GM12878 (cell line): ENCODE data around the gene ZFC3H1. TPM values are rescaled to one million over a fixed set of nuclear protein-coding genes. Genes with fewer than 3 reads are reported as not detected.

Experiments
- CREM ChIP-seq: IDR thresholded peaks from 2 replicates; pipeline ENCODE4 v1.6.1; 2014; ENCODE audit warnings: antibody characterized with exemption, low read depth
- IRF3 ChIP-seq: fragments of 450-650 bp; IDR thresholded peaks from 2 replicates; pipeline ENCODE4 v1.6.1; 2014; ENCODE audit warnings: mild to moderate bottlenecking
- NFYA ChIP-seq: IDR thresholded peaks from 2 replicates; pipeline ENCODE4 v1.6.1; 2011; ENCODE audit warnings: low read depth, mild to moderate bottlenecking, low read length, improper control_type of control experiment, borderline replicate concordance
- NFYB ChIP-seq: IDR thresholded peaks from 2 replicates; pipeline ENCODE4 v1.6.1; 2011; ENCODE audit warnings: low read depth, mild to moderate bottlenecking, low read length, improper control_type of control experiment, moderate library complexity; ENCODE audit not compliant: insufficient read depth
- NR2C1 ChIP-seq: fragments of 450-650 bp; IDR thresholded peaks from 2 replicates; pipeline ENCODE4 v1.6.1; 2017; ENCODE audit warnings: antibody characterized with exemption, mild to moderate bottlenecking, moderate library complexity
- POLR2AphosphoS2 ChIP-seq: IDR thresholded peaks from 2 replicates; pipeline ENCODE4 v1.6.1; 2011; ENCODE audit warnings: low read depth, mild to moderate bottlenecking, low read length, improper control_type of control experiment, moderate library complexity
- TCF3 ChIP-seq: IDR thresholded peaks from 2 replicates; pipeline ENCODE4 v1.6.1; 2012; ENCODE audit warnings: low read depth, mild to moderate bottlenecking, low read length, borderline replicate concordance; ENCODE audit not compliant: insufficient read depth
- YY1 ChIP-seq: IDR thresholded peaks from 2 replicates; pipeline ENCODE4 v1.6.1; 2011; ENCODE audit warnings: low read depth, mild to moderate bottlenecking, low read length
- ZBED1 ChIP-seq: IDR thresholded peaks from 2 replicates; pipeline ENCODE4 v1.6.1; 2016; ENCODE audit warnings: borderline replicate concordance
- ZNF207 ChIP-seq: fragments of 450-650 bp; IDR thresholded peaks from 2 replicates; pipeline ENCODE4 v1.6.1; 2014; ENCODE audit warnings: antibody characterized with exemption, mild to moderate bottlenecking, borderline replicate concordance
- ZNF687 ChIP-seq: fragments of 450-650 bp; IDR thresholded peaks from 2 replicates; pipeline ENCODE4 v1.6.1; 2017; ENCODE audit warnings: mild to moderate bottlenecking, moderate library complexity
- polyA plus RNA-seq, 11 experiments: library from polyadenylated mRNA; depleted of rRNA in 4 of 11; unstranded in 6 of 11; stranded (reverse) in 5 of 11; fragments of >200 nt; fragmentation: Nextera tagmentation in 4 of 11; fragmentation: Illumina TruSeq in 1 of 11; extraction: Ambion mirVana in 4 of 11; extraction: Trizol in 1 of 11; gene quantifications; 1 replicate in 1 of 11; 2 replicates in 10 of 11; pipeline versions ENCODE4 v1.2.1 to v1.2.3, GENCODE V29; 2011 to 2016; ENCODE audit warnings: inconsistent platforms in 2 of 11, missing spikeins in 2 of 11, low read depth in 1 of 11
- total RNA-seq, 4 experiments: library from RNA; depleted of rRNA in 3 of 4; stranded (reverse); fragments of >200 nt in 3 of 4; fragmentation: Illumina TruSeq in 1 of 4; extraction: Trizol in 1 of 4; gene quantifications; 2 replicates each; pipeline versions ENCODE4 v1.2.1 to v1.2.3, GENCODE V29; 2013 to 2021
- TF ChIP-seq, protein P1 (sequence below): fragments of 450-650 bp; IDR thresholded peaks from 2 replicates; pipeline ENCODE4 v1.6.1; 2017; ENCODE audit warnings: antibody characterized with exemption, mild to moderate bottlenecking, moderate library complexity
- TF ChIP-seq, protein P2 (sequence below): IDR thresholded peaks from 2 replicates; pipeline ENCODE4 v1.6.1; 2012; ENCODE audit warnings: improper control_type of control experiment, low read depth, low read length; ENCODE audit not compliant: insufficient replicate concordance

ZFC3H1 gene
- total and polyA plus RNA-seq, 10 of the 15 experiments (the other 5 are each of a cell fraction or from before 2014, with no cell fraction given) = 11.2 to 88.7 (median 25.9) TPM

DNA sequence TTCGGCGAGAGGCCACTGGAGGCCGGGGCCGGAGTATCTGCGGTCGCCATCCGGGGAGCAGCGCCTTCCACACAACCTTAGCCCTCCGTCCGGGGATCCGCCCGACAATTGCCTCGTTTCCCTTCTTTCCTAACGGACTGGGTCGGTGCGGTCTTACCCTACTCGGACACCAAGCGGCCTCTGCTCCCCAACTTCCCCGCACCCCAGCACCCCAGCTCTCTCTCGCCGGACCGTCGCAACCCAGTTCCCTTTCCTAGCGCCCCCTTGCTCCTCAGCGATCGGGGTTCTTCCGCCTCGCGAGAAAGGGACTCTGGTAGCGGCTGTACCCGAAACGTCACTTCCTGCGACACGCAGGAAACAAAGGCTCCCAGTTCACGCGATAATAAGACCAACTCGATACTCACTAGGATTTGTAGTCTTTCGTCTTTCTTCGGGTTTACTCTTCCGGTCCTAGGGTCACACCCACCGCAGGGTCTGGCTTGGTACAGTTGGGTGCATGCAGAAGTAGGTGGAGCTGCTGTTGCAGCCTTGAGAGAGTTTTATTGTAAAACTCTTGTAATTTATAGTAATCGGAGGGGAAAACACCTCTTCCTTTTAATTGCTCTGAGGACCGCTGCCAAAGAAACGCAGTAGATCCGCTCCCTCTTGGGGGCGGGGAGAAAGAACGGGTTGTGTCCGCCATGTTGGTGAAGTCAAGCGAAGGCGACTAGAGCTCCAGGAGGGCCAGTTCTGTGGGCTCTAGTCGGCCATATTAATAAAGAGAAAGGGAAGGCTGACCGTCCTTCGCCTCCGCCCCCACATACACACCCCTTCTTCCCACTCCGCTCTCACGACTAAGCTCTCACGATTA is at the start of gene ZFC3H1, which contains the start of gene THAP2 (continued):
- TF ChIP-seq IRF3 (no peak), ZBED1 (peak; percentile 80), NFYA (no peak), ZNF687 (no peak), NFYB (no peak), YY1 (peak; percentile 100), NR2C1 (peak; percentile 82), TCF3 (0 out of 2 replicates have a peak, but pooled peaks have one; percentile 39), ZNF207 (peak; percentile 45; the same call in 1 of the 2 replicates), CREM (peak; percentile 97), POLR2AphosphoS2 (peak; percentile 78)
- TF ChIP-seq, protein P1, sequence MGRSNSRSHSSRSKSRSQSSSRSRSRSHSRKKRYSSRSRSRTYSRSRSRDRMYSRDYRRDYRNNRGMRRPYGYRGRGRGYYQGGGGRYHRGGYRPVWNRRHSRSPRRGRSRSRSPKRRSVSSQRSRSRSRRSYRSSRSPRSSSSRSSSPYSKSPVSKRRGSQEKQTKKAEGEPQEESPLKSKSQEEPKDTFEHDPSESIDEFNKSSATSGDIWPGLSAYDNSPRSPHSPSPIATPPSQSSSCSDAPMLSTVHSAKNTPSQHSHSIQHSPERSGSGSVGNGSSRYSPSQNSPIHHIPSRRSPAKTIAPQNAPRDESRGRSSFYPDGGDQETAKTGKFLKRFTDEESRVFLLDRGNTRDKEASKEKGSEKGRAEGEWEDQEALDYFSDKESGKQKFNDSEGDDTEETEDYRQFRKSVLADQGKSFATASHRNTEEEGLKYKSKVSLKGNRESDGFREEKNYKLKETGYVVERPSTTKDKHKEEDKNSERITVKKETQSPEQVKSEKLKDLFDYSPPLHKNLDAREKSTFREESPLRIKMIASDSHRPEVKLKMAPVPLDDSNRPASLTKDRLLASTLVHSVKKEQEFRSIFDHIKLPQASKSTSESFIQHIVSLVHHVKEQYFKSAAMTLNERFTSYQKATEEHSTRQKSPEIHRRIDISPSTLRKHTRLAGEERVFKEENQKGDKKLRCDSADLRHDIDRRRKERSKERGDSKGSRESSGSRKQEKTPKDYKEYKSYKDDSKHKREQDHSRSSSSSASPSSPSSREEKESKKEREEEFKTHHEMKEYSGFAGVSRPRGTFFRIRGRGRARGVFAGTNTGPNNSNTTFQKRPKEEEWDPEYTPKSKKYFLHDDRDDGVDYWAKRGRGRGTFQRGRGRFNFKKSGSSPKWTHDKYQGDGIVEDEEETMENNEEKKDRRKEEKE = no peak
- TF ChIP-seq, protein P2, sequence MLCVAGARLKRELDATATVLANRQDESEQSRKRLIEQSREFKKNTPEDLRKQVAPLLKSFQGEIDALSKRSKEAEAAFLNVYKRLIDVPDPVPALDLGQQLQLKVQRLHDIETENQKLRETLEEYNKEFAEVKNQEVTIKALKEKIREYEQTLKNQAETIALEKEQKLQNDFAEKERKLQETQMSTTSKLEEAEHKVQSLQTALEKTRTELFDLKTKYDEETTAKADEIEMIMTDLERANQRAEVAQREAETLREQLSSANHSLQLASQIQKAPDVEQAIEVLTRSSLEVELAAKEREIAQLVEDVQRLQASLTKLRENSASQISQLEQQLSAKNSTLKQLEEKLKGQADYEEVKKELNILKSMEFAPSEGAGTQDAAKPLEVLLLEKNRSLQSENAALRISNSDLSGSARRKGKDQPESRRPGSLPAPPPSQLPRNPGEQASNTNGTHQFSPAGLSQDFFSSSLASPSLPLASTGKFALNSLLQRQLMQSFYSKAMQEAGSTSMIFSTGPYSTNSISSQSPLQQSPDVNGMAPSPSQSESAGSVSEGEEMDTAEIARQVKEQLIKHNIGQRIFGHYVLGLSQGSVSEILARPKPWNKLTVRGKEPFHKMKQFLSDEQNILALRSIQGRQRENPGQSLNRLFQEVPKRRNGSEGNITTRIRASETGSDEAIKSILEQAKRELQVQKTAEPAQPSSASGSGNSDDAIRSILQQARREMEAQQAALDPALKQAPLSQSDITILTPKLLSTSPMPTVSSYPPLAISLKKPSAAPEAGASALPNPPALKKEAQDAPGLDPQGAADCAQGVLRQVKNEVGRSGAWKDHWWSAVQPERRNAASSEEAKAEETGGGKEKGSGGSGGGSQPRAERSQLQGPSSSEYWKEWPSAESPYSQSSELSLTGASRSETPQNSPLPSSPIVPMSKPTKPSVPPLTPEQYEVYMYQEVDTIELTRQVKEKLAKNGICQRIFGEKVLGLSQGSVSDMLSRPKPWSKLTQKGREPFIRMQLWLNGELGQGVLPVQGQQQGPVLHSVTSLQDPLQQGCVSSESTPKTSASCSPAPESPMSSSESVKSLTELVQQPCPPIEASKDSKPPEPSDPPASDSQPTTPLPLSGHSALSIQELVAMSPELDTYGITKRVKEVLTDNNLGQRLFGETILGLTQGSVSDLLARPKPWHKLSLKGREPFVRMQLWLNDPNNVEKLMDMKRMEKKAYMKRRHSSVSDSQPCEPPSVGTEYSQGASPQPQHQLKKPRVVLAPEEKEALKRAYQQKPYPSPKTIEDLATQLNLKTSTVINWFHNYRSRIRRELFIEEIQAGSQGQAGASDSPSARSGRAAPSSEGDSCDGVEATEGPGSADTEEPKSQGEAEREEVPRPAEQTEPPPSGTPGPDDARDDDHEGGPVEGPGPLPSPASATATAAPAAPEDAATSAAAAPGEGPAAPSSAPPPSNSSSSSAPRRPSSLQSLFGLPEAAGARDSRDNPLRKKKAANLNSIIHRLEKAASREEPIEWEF = no peak
